GM21619 (cell line): ENCODE measurements around the gene AATK.

Experiments used
- ATAC-seq: cut with Tn5 transposase; IDR thresholded peaks from one replicate; pipeline ENCODE4 v1.9.1; 2021; ENCODE audit not compliant: unreplicated experiment

AATK gene, protein sequence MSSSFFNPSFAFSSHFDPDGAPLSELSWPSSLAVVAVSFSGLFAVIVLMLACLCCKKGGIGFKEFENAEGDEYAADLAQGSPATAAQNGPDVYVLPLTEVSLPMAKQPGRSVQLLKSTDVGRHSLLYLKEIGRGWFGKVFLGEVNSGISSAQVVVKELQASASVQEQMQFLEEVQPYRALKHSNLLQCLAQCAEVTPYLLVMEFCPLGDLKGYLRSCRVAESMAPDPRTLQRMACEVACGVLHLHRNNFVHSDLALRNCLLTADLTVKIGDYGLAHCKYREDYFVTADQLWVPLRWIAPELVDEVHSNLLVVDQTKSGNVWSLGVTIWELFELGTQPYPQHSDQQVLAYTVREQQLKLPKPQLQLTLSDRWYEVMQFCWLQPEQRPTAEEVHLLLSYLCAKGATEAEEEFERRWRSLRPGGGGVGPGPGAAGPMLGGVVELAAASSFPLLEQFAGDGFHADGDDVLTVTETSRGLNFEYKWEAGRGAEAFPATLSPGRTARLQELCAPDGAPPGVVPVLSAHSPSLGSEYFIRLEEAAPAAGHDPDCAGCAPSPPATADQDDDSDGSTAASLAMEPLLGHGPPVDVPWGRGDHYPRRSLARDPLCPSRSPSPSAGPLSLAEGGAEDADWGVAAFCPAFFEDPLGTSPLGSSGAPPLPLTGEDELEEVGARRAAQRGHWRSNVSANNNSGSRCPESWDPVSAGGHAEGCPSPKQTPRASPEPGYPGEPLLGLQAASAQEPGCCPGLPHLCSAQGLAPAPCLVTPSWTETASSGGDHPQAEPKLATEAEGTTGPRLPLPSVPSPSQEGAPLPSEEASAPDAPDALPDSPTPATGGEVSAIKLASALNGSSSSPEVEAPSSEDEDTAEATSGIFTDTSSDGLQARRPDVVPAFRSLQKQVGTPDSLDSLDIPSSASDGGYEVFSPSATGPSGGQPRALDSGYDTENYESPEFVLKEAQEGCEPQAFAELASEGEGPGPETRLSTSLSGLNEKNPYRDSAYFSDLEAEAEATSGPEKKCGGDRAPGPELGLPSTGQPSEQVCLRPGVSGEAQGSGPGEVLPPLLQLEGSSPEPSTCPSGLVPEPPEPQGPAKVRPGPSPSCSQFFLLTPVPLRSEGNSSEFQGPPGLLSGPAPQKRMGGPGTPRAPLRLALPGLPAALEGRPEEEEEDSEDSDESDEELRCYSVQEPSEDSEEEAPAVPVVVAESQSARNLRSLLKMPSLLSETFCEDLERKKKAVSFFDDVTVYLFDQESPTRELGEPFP (N-terminal part only)

GRCh38 chr17:81166033-81166492 lies at the start of gene AATK:
TSS of gene AATK (minus strand) at chr17:81166221. CDS start at chr17:81165992, 229 bp downstream.
- no peak for ATAC-seq

GRCh38 chr17:81213978-81214377 lies 48.0 kb upstream of the AATK start:
- ATAC-seq = no peak

DNA sequence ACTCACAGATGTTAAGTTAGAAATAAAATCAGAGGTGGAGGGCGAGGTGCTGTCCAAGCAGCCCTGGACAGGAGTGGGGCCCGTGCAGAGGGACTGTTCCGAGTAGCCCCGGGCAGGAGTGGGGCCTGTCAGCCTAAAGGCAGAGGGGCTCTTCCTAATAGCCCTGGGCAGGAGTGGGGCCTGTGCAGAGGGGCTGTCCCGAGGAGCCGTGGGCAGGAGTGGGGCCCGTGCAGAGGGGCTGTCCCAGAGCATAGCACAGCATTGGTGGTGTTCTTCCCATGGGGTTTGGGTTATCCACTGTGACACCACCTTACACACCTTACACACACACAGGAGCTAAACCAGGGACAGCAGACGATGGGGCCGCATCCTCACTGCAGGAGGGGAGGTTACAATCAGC lies 46.3 kb upstream of the AATK start:
- ATAC-seq = no peak

DNA sequence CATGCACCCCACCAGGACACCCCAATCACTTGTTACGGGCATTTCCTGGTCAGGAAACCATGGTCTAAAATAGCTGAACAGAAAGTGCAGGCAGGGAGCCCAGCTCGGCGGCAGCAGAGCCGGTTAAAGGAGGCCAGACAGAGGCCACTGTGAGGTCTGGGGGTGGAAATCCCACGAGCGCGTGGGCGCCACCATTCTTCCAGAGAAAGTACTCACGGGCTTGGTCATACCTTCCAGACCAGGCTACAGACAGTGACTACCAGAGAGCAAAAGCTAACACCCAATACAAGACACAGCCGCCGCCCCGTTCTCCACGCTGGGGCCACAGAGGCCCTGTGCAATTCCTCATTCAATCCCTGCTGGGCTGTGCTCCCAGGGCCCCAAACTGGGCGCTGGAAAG lies 44.8 kb upstream of the AATK start:
- ATAC-seq = no peak

- no peak for ATAC-seq
Measured at GRCh38 chr17:81210466-81210865, 44.4 kb upstream of the AATK start.

DNA sequence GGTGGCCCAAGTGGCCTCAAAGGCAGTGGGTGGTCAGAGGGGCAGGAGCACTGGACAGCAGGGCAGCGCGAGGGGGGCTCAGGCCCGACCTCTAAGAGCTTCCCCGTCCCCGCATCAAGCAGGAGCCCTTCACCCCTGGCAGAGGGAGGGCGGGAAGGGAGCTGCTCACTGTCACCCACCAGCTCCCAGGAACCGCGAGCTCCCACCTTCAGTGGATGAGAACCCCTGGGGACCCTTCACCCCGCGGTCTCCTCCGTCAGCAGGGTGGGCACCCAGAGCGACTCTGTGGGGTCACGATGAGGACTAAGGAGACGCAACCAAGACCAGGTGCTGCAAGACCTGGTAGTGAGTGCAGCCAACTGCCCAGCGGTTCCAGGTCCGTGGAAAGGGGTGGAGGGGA lies 43.1 kb upstream of the AATK start:
- no peak for ATAC-seq

- no peak for ATAC-seq
Measured at GRCh38 chr17:81208651-81209050, 42.6 kb upstream of the AATK start.

- ATAC-seq = no peak
Measured at GRCh38 chr17:81207610-81208581, 41.9 kb upstream of the AATK start.

DNA sequence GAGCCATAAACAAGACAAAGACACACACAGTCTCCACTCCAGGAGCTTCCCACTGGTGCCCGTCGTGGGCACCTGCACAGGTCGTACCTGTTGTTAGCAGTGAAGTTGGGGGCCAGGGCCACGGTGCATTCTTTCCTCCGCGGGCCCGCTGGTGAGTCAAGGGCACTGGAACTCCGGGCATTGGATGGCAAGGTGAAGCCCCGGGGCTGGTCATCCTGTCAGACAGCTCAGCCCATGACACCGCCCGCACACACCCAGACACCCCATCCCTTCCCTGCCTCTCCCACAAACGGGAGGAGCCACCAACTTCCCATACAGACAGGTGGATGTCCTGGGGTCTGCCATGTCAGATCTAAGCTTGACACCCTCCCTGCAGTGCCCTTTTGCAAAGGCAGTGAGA lies 40.6 kb upstream of the AATK start:
- ATAC-seq = no peak

GRCh38 chr17:81206166-81206565 lies 40.1 kb upstream of the AATK start:
- ATAC-seq = no peak

DNA sequence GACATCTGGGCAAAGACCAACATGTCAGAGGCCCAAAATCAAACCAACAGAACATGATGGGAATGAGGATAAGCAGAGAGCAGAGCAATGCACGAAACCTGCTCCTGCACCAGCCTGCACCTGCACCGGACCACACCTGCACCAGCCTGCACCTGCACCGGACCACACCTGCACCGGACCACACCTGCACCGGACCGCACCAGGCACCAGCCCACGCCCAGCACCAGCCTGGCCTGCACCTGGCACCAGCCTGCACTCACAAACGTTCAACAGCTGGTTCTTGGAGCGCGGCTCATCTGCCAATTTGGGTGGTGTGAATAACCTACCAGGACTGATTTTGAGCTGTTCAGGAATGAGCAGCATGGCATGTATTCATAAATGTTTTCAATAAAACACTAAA lies 38.6 kb upstream of the AATK start:
- no peak for ATAC-seq

DNA sequence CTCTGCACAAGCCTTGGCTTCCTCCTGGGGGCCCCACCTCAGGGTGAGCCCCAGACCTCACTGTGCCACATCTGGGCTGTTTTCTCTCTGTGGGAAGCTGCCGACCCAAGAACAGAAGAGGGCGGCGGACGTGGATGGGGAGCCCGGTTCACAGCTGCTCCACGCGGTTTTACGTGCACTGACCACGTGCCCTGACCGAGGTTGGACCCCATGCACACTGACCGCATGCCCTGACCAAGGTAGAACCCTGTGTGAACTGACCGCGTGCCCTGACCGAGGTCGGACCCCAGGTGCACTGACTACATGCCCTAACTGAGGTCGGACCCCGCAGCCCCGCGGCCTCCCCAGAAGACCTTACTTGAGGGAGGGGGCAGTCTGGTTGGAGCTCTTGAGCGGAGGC lies 37.1 kb upstream of the AATK start:
- no peak for ATAC-seq

DNA sequence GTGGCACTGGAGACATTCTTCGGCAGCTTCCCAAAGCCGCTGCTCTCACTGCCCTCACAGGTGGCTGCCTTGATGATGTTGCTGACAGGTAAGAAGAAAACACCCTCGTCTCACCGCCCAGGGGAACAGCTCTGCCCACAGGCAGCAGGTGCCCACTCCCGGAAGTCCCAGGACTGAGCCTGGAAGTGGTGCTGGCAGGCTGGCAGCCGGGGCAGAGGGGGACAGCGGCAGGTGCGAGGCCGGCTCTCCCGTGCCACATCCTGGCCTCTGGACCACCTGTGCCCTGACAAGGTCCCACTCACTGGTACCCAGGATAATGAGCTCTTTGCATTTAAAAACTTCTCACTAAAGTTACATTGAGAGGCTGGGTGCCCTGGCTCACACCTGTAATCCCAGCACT lies 36.3 kb upstream of the AATK start:
- ATAC-seq = no peak

DNA sequence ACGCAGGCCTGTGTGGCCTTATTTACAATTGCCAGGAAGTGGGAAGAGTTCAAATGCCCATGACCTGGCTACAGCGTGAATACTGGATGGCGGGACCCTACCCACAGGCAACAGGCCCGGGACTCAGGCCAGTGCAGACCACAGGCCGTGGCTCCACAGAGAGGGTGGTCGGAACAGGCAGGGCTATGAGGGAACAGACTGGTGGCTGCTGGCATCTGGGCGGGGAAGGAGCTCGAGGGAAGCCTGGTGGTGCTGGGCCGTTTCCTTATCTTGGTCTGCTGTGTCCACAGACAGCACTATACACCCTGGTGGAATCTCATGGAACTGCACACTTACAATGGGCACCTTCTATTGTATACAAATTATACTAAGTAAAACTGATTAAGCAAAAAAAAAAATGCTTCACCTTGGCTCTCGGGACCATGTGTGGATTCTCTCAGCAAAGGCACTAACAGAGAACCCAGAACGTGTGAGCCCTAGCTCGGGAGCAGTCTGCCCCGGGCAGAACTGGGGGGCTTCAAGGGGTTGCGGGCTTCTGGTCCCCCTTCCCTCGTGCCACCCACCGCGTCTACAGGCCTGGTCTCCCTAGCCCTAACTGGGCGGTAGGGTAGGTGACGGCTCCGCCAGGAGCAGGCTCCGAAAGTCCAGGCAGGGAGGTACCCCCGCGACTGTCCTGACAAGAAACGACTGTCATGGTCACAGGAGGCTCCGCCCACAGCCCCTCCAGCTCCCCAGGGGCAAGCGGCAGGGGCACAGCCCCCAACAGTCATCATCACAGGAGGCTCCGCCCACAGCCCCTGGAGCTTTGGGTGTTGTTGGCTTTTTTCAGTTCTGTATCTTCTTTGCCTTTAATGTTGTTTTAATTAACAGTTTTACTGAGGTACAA lies 34.9 kb upstream of the AATK start:
- no peak for ATAC-seq

DNA sequence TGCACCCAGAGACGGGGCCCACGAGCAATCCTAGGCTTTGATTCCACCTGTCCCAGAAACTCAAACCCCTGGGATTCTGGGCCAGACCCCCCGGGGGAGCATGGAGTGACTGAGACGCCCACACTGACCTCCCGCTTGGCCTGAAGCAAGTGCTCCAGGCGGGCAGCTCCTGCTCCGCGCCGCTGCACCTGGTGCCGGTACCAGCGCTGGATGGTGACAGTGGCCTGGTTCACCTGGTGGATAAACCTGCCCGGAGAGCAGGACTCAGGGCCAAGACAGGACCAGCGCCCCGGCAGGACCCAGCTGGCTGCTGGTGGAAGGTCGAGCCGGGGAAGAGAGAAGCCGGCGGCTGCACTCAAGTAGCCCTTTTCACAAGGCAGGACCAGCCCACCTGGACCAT lies 34.2 kb upstream of the AATK start:
- no peak for ATAC-seq

- ATAC-seq = no peak
Measured at GRCh38 chr17:81199482-81199830, 33.4 kb upstream of the AATK start.

GRCh38 chr17:81198826-81199481 lies 32.9 kb upstream of the AATK start:
- no peak for ATAC-seq

DNA sequence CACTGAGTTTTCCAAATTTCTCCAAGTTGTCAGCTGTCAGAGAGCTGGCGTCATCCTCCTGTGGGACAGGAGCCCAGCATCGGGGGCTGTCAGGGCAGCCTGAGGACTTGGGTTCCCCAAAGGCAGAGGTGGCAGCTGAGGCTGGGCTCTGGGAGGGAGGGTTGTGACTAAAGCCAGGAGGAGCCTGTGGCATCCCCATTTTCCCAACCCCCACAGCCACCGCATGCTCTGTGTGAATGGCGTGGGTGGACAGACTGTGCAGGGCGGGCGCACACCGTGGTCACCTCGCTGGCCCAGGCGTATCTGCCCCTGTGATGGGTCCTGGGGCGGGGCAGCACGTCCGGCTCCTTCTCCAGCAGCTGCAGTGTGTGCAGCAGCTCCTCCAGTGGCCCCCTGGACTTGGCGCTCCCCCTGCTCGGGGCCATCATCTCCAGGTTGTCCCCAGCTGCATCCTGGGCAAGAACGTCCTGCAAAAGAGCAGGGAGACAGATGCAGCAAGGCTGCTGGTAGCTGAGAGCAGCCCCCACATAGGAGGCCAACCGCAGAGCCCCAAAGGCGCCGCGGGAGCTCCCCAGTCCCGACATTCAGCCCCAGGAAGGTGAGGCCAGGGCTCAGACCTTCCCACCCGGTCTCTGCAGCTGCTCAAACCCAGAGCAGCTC lies 31.9 kb upstream of the AATK start:
- no peak for ATAC-seq
